NB4 (cell line): ENCODE measurements around the gene PAK5.

Experiments
- DNase-seq: peaks from one replicate; pipeline ENCODE4 v3.0.0; 2010; ENCODE audit warnings: low read depth
- H3K4me3 ChIP-seq: one replicate; pipeline ENCODE4 v1.5.1; 2011; ENCODE audit warnings: mild to moderate bottlenecking, low read depth, low read length, moderate library complexity
- CTCF ChIP-seq: IDR thresholded peaks from one replicate; pipeline ENCODE4 v1.5.1; 2012; ENCODE audit warnings: low read depth, low read length
- MAX ChIP-seq: IDR thresholded peaks from 2 replicates; pipeline ENCODE4 v1.6.1; 2011; ENCODE audit warnings: low read depth, low read length
- MYC ChIP-seq: IDR thresholded peaks from 2 replicates; pipeline ENCODE4 v1.6.1; 2011; ENCODE audit warnings: low read depth, low read length
- POLR2A ChIP-seq: IDR thresholded peaks from 2 replicates; pipeline ENCODE4 v1.6.1; 2011; ENCODE audit warnings: mild to moderate bottlenecking; ENCODE audit not compliant: insufficient read length; ENCODE audit errors: extremely low read depth

Gene PAK5

GRCh38 chr20:9588706-9589105 is 250.2 kb downstream of the PAK5 start:
- no peak for TF ChIP-seq POLR2A
- no peak for TF ChIP-seq MAX
- no peak for TF ChIP-seq CTCF
- TF ChIP-seq MYC: no peak
- no peak for DNase-seq
- no peak overlapping the region for H3K4me3 ChIP-seq

- H3K4me3 ChIP-seq: no peak overlapping the region
- no peak for DNase-seq
- TF ChIP-seq MAX (no peak), CTCF (no peak), POLR2A (no peak), MYC (no peak)
Measured at GRCh38 chr20:9583151-9583550, 255.7 kb downstream of the PAK5 start.

GRCh38 chr20:9582137-9582536 is 256.7 kb downstream of the PAK5 start:
- H3K4me3 ChIP-seq: no peak overlapping the region
- DNase-seq: no peak
- TF ChIP-seq CTCF (no peak), MYC (no peak), MAX (no peak), POLR2A (no peak)

GRCh38 chr20:9581509-9581908 is 257.4 kb downstream of the PAK5 start:
- no peak for DNase-seq
- H3K4me3 ChIP-seq: no peak overlapping the region
- TF ChIP-seq MAX (no peak), POLR2A (no peak), MYC (no peak)

GRCh38 chr20:9578594-9578993 is 260.3 kb downstream of the PAK5 start:
- DNase-seq: no peak
- no peak overlapping the region for H3K4me3 ChIP-seq
- TF ChIP-seq MAX (no peak), MYC (no peak), CTCF (no peak), POLR2A (no peak)

- TF ChIP-seq POLR2A (no peak), CTCF (no peak), MYC (no peak), MAX (no peak)
- no peak for DNase-seq
- no peak overlapping the region for H3K4me3 ChIP-seq
Measured at GRCh38 chr20:9577397-9577796, 261.5 kb downstream of the PAK5 start.
